NCI-H1694 (cell line): ENCODE data around the gene ABRACL.

Experiments
- DNase-seq: peaks from one replicate; lab custom pipeline; 2025; lab: John Stamatoyannopoulos, UW

ABRACL gene

DNA sequence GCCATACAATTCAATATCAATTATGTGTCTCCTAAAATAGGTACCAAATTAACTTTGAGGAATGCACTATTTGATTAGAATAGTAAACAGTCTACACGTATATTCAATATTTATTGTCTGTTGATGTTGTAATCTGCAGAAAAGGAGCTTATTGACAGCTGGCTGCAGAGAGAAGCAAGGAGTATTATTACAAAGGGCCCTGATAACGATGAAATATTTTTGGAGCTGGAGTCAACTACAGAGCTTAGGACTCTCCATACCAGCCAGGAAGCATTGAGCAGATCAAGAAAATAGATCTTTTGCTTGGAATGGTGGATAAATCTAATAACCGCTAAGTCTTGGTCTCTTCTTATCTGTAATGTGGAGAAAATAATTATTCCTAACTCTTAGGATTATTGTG lies 25.5 kb downstream of the ABRACL start:
- DNase-seq = no peak

DNA sequence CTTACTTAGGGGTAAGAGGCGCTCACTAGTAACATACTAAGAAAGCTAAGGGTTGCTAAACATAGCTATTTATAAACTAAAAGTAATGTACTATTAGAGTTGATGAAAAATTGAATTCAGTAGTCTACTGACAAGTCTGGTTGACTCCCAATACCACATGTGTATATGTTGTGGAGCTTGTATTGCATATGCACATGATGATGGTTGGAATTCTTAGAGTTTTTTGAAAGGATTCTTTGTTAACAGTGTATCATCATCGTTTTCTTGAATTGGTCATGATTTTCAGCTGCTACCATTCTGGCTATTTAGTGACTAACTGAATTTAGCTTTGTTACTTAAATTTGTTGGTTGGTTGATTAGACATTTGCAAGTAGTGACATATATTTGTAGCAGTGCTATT lies 27.2 kb downstream of the ABRACL start:
- no peak for DNase-seq

DNA sequence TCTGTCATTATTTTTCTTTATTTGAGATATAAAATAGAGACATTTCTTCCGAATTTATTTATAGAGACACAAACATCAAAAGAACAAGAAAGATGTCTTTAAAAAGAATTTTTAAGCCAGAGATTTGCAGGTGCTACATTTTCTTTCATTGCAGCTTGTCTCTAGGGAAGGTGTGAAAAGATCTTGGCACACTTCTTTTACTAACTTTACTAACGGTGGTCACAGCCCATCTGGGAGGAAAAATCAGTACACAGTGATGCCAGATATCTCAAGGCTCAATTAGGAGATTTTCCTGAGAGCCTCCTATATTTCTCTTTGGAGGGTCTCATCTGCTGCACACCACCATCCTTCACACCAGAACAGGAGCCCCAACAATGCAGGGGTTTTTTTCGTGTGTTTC lies 29.5 kb downstream of the ABRACL start:
- no peak for DNase-seq

DNA sequence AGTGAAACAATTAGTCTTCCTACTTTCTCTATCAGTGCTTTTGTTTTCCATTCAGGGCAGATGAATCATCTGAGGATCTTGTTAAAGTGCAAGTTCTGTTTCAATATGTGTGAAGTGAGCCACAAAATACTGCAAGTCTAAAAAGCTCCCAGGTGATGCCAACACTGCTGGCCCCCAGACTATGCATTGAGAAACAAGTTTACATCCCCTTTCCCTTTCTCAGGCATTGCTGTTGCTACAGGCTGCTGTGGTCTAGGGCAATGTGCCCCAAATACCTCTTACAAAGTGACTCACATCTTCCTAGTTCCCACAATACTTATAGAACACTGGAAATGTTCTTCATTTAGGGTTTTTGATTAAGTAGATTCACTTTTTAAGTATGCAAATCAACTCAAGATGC lies 31.8 kb downstream of the ABRACL start:
- no peak for DNase-seq

DNA sequence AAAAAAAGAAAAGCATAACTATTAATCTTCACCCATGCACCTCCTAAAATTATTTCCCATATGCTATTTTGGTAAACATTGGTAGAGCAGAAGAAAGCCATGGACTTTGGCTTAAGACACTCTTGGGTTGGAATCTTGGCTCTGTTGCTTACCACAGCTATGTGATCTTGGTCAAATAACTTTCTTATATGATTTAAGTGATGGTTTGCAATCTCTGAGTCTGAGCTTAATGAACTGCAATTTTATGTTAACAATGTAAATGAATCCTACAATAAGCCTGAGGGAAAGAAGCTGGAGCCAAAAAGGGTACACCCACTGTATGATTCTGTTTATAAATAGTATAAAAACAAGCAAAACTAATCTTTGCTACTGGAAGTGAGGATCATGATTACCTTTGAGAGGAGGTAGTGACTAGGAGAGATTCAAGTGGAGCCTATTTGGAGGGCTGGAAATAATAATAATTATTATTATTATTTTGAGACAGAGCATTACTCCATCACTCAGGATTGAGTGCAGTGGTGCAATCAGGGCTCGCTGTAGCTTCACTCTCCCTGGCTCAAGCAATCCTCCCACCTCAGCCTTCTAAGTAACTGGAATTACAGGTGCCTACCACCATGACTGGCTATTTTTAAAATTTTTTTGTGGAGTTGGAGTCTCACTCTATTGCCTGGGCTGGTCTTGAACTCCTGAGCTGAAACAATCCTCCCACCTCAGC lies 34.5 kb downstream of the ABRACL start:
- DNase-seq = no peak

DNA sequence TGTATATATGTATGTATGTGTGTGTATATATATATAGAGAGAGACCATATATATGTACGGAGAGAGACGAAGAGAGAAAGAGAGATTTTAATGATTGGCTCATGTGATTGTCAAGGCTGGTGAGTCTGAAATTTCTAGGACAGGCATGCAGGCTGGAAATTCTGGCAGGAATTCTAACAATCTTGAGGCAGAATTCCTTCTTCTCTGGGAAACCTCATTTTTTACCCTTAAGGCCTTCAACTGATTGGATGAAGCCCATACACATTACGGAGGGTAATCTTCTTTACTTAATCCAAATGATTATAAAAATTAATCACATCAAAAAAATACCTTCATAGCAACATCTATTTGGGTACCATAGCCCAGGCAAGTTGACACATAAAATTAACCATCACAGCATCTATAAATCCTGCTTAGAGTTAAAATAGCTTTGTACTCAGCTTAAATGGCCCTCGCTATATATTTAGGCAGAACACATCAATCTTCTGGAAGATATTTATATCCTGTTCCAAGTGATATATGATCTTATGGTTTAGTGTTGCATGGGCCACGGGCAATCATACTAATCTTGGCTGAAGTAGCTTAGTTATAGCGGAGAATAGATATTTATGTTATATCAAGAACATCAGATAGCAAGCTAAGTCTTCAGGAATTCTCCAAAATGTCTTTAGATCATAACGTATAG lies 36.6 kb downstream of the ABRACL start:
- DNase-seq = no peak

DNA sequence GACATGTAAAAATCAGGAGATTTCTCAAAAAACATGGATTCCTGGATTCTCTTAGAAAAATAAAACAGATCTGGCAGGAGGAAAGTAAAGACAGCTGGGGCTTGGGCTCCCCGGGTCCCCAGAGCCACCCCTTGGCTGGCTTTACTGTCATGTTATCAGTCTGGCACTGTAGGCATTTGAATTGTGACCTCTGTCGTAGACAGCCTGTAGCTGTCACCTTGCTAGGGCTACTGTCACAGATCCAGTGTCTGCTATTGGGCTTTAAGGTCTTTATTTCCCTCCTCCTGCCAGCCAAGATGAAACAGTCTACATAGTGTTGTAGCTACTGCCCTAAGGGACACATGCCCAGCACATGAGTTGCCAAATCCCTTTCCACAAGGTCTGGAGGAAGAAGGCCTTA lies 37.5 kb downstream of the ABRACL start:
- DNase-seq = no peak

DNA sequence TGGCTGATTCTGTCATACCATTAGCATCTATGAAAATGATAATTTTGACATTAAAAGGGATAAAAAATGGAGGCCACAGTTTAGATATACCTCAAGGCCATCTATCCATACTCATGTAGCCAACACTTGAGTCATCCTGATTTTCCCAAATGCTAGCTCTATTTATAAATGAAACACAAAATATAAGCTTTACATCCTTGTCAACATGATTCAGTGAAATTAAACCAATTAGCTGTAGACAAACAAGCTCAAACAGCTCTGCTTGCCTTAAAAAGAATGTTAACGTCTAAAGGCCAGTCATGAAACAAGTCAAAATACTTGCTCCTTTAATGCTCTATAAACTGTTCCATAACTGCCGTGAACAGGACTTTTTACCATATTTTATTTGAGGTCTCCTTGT lies 40.3 kb downstream of the ABRACL start:
- no peak for DNase-seq

DNA sequence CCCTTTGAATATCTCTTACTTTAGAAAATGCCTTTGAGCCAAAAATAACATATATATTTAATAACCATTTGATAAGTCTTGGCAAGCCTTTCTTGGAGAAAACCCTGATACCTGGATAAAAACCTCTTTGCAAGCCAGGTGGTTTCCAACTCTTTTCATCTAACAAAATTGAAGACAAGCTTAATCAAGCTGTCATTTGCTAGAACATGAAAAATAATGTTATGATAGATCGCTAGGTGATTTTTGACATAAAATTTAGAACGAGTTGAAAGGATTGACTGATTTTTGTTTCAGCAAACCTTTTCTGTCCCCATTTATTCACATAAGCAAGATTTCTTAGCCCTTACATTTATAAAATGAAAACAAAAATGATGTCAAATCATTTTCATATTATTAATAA lies 44.6 kb downstream of the ABRACL start:
- no peak for DNase-seq

DNA sequence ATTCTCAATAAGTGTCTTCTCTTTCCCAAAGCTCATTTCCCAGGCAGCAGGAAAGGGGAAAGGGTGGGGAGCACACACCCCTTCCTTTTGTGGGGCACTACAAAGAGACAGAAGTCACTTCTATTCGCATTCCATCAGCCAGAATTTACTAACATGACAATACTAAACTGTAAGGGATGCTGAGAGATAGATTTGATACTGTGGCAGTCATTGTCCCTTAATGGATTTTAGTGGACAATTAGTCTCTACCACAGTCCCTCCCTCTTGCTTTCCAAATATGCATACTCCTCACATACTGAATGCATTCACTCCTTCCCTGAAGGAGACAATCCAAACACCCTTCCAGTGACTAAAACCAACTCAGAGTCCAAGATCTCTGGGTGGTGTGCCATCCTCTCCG lies 50.5 kb downstream of the ABRACL start:
- no peak for DNase-seq

DNA sequence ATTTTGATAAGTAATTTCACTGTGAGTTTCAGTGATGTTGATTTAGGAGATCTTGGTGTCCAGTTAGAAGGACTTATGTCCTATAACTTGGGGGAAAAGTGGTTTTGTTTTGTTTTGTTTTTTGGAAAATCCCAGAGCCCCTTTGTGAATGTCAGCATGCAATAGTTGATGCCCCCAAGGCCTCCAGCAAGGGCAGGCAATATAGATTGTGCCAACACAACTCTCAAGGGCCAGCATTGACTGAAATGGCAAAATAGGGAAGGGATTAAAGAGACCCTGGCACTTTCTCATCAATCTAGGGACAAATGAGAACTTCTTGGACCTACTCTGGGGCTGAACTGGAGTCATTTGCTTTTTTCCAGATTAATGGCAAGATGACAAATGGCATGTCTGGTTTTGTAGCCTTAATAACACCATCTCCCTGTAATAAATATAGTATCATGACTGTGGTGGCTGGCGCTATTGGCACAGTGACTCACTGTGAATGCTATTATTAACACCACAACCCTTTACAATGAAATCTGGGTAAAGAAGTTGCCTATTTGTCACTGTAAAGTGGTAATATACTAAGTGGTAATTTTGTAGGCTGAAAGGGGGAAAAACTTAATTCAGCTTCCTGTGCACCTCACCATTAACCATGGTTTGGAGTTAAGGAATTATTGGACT lies 51.8 kb downstream of the ABRACL start:
- no peak for DNase-seq

DNA sequence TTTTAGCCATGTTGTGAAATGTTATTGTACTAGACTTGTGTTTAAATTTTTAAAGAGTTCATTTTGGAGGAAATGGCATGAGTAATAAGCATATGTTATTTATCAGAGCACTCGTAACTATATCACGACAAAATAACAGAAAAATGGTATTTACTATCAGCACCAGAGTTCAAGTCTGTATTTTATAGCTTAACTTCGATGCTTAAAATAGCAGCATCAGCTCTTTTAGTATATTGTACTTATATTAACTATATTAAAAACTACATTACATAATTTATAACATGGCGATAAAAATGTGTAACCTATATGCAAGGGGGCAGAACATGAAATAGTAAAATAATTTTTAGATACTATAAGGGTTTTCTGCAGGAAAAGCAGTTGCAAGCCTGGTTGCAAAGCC lies 52.9 kb downstream of the ABRACL start:
- DNase-seq = no peak

DNA sequence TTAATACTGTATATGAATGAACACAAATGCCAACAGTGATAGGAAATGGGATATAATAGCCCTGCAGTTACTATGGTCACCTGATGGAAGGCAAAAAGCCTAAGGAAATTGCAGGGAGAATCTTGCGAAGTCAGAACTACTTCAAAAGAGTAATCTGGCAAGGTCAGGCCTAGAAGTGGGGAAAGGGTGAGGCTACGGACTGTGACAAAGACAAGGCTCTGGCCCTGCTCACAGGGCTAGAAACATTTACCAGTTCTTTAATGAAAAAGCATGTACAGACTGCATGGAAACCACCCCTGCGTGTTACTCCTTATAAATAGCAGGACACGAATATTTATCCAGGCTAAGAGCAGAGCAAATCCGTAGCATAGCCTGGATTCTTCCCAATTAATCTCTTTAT lies 53.8 kb downstream of the ABRACL start:
- no peak for DNase-seq

DNA sequence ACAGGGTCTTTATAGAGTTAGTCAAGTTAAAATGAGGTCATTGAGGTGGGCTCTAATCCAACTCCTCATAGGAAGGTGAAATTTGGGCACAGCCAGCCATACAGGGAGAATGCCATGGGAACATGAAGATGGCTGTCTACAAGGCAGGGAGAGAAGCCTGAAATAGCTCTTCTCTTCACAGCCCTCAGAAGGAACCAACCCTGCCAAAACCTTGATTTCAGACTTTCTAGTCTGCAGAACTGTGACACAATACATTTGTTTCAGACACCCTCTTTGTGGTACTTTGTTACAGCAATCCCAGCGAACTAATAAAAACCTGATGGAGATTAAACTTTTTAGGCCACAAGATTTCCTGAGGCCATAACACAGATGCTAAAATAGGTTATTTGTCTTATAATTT lies 63.3 kb downstream of the ABRACL start:
- no peak for DNase-seq
